Measurements from ENCODE around the gene DDX19B.
"Not testable (repeated sequence)": the region's sequence is repeated elsewhere in the genome, so short reads cannot be mapped to it uniquely, and the experiment has no call there.

The DDX19B gene

DNA sequence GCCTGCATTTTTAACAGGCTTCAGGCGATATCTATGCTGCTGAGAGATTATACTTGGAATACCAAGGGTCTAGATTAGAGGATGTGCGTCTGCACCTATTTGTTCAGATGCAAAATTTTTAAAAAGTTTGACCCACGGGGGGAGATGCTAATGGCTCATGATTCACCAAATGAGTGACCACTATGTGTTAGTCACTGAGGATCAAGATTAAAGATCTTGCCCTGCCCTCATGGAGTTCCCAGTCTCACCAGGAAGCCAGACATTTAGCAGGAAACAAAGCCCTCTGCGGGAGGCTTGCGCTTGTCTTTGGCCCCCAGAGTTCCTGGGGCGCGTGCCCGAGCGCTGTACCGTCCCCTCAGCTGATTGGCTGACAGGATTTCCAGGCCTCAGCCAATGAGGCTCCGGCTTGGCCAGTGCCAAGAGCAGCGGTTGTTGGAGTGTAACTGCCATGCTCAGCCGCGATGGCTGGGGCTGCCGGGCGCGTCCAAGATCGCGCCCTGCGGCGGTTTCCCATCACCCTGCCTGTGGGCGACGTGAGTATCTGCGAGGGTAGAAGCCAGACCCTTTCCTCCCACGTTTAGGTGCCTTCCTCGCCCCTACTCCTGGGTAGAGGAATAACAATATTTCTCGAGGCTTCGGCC is 4.5 kb upstream of the DDX19B start:
- no peak overlapping the region for H3K4me3 ChIP-seq (ENCODE audit: low read depth, low read length)
- TF ChIP-seq, protein P1, sequence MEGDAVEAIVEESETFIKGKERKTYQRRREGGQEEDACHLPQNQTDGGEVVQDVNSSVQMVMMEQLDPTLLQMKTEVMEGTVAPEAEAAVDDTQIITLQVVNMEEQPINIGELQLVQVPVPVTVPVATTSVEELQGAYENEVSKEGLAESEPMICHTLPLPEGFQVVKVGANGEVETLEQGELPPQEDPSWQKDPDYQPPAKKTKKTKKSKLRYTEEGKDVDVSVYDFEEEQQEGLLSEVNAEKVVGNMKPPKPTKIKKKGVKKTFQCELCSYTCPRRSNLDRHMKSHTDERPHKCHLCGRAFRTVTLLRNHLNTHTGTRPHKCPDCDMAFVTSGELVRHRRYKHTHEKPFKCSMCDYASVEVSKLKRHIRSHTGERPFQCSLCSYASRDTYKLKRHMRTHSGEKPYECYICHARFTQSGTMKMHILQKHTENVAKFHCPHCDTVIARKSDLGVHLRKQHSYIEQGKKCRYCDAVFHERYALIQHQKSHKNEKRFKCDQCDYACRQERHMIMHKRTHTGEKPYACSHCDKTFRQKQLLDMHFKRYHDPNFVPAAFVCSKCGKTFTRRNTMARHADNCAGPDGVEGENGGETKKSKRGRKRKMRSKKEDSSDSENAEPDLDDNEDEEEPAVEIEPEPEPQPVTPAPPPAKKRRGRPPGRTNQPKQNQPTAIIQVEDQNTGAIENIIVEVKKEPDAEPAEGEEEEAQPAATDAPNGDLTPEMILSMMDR (IDR thresholded peaks at IDR 0.05; ENCODE audit: low read depth, low read length), result no peak

DNA sequence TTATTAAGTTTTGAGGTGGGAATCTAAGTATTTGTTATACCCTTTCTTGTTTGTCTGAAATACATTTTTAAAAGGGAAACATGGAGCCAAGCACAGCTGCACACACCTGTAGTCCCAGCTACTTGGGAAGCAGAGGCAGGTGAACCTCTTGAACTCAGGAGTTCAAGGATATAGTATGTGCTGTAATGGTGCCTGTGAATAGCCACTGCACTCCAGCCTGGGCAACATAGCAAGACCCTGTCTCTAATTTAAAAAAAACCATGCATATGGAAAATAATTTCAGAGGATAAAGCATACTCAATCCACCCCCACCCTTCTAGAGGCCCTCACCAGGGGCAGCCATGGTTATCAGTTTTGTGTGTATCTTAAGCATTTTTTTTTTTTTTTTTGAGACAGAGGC is 3.4 kb upstream of the DDX19B start:
- TF ChIP-seq, protein P1 (IDR thresholded peaks at IDR 0.05; ENCODE audit: low read depth, low read length), result no peak
- no peak overlapping the region for H3K4me3 ChIP-seq (ENCODE audit: low read depth, low read length)

DNA sequence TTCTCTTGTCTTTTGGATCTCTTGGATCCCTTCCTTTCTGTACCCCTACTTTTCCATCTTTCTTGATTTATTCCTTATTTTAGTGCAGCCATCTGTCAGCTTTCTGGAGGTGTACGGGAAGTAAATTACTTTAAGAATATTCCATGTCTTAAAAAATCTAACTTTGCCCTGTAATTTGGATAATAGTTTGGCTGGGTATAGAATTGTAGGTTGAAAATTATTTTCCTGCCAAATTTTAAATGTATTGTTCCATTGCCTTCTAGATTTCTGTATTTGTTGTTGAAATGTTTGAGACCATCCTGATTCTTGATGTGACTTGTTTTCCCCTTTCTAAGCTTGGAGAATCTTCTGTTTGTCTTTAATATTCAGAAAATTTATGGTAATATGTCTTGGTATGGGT is 2.1 kb downstream of the DDX19B start:
- TF ChIP-seq, protein P1 (IDR thresholded peaks at IDR 0.05; ENCODE audit: low read depth, low read length), result no peak
- no peak overlapping the region for H3K4me3 ChIP-seq (ENCODE audit: low read depth, low read length)

DNA sequence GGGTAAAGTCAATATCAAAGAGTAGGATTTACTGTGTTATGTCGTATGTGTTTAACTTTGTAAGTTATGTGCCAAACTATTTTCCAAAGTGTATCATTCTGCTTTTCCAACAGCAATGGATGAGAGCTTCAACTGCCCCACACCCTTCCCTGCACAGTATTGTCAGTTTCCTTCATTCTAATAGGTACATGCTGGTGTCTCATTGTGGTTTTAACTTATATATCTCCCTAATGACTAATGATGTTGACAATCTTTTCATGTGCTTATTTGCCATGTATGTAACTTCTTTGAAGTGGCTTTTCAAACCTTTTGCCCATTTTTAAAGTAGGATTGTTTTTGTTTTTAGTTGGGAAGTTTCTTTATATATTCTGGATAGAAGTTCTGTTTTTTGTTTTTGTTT is 3.8 kb downstream of the DDX19B start:
- H3K4me3 ChIP-seq (ENCODE audit: low read depth, low read length), result no peak overlapping the region
- TF ChIP-seq, protein P1 (IDR thresholded peaks at IDR 0.05; ENCODE audit: low read depth, low read length), result no peak

DNA sequence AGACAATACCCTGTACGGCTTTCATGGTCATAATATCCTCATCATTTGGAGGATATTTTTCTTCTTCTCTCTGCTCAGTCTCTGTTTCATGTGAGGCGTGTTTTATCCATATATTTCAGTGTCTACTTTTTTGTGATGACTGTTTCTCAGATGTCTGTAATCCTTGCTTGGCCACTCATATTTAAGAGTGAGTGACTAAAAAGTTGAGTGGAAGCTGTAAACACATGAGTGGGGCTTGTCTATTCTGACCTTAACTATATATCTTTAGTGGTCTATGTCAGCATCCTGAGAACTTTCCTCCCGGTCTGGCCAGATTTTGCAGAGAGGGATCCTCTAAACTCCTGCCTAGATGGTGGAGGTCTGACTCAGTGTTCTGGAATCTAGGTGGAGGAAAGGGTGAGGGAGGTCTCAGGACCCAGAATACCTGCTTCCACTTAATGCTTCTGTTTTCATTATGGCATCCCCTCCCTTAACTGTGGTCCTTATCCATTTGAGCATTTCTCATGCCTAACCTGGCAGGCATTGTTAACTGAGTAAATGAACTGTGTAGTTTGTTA is 6.0 kb downstream of the DDX19B start:
- TF ChIP-seq, protein P1 (IDR thresholded peaks at IDR 0.05; ENCODE audit: low read depth, low read length), result no peak

DNA sequence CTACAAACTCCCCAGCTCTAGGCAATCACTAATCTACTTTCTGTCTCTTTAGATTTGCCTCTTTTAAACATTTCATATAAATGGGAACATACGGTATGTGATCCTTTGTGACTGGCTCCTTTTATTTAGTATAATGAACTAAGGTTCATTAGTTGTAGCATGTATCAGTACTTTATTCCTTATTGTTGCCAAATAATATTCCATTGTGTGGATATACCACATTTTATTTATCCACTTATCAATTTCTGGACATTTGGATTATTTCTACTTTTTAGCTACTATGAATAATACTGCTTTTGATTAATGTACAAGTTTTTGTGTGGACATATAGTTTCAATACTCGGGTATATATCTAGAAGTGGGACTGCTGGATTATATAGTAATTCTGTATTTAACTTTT is 7.9 kb downstream of the DDX19B start:
- no peak overlapping the region for H3K4me3 ChIP-seq (ENCODE audit: low read depth, low read length)
- TF ChIP-seq, protein P1 (IDR thresholded peaks at IDR 0.05; ENCODE audit: low read depth, low read length), result no peak

More for the DNA sequence above, 6.0 kb downstream of the DDX19B start:
- H3K4me3 ChIP-seq (ENCODE audit: low read depth, low read length), result no peak overlapping the region

DNA sequence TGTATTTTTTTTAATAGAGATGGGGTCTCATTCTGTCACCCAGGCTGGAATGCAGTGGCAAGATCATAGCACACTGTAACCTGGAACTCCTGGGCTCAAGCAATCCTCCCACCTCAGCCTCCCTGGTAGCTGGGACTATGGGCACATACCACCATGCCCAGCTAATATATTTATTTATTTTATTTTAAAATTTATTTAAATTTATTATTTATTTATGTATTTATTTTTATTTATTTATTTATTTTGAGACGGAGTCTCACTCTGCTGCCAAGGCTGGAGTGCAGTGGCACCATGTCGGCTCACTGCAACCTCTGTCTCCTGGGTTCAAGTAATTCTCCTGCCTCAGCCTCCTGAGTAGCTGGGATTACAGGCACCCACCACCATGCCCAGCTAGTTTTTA is 8.7 kb downstream of the DDX19B start:
- not testable (repeated sequence) for H3K4me3 ChIP-seq (ENCODE audit: low read depth, low read length)

DNA sequence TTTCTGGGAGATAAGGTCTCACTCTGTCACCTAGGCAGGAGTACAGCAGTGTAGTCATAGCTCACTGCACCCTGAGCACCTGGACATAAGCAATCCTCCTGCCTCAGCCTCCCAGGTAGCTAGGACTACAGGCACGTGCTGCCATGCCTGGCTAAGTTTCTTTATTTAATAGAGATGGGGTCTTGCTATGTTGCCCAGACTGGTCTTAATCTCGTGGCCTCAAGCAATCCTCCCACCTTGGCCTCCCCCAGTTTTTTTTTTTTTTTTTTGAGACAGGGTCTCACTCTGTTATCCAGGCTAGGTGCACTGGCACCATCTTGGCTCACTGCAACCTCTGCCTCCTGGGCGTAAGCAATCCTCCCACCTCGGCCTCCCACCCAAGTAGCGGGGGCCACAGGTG is 21.1 kb downstream of the DDX19B start:
- H3K4me3 ChIP-seq (ENCODE audit: low read depth, low read length), result no peak overlapping the region
- TF ChIP-seq, protein P1 (IDR thresholded peaks at IDR 0.05; ENCODE audit: low read depth, low read length), result no peak

Measured in WI38 (cell line).